Kidney (tissue), 14 donors: ENCODE measurements around the gene MUC5AC. TPM values are rescaled to one million over a fixed set of nuclear protein-coding genes. Genes with fewer than 3 reads are reported as not detected.
A peak's percentile ranks its signal among the peaks of the same experiment; 100 is the strongest.

ENCODE experiments used
- DNase-seq, 5 donors: peaks; one replicate each; pipeline ENCODE4 v3.0.0-alpha.2; 2013 to 2020
- FAIRE-seq: peaks from 2 replicates; lab custom pipeline; 2012; peaks lifted over from hg19 to GRCh38; lab: Jason Lieb, UNC
- H3K27ac ChIP-seq, 2 donors: one replicate each; pipeline ENCODE4 v1.7.0; 2013; ENCODE audit warnings: low read depth in 2 of 2, low read length in 2 of 2, inconsistent platforms in 1 of 2
- H3K27me3 ChIP-seq: one replicate; pipeline ENCODE4 v1.7.1; 2013; ENCODE audit warnings: low read length, inconsistent platforms; ENCODE audit not compliant: control insufficient read depth, insufficient read depth
- H3K36me3 ChIP-seq, 3 donors: one replicate each; pipeline versions ENCODE4 v1.7.0 to v1.7.1; 2013; ENCODE audit warnings: low read length in 3 of 3, control low read depth in 1 of 3, inconsistent platforms in 1 of 3; ENCODE audit not compliant: insufficient read depth in 3 of 3, control insufficient read depth in 2 of 3
- H3K4me1 ChIP-seq, 3 donors: one replicate each; pipeline versions ENCODE4 v1.7.0 to v1.7.1; 2013; ENCODE audit warnings: low read length in 3 of 3, inconsistent platforms in 1 of 3, low read depth in 1 of 3; ENCODE audit not compliant: control insufficient read depth in 2 of 3, insufficient read depth in 2 of 3
- H3K4me3 ChIP-seq, 3 donors: one replicate each; pipeline versions ENCODE4 v1.7.0 to v1.8.1; 2013; ENCODE audit warnings: low read length in 3 of 3, control low read depth in 1 of 3, inconsistent platforms in 1 of 3
- H3K9ac ChIP-seq, 3 donors: one replicate each; pipeline versions ENCODE4 v1.7.0 to v1.7.1; 2013; ENCODE audit warnings: low read length in 3 of 3, control low read depth in 1 of 3, inconsistent platforms in 1 of 3
- H3K9me3 ChIP-seq, 3 donors: one replicate each; pipeline versions ENCODE4 v1.7.0 to v1.7.1; 2013; ENCODE audit warnings: low read length in 3 of 3, control low read depth in 1 of 3, inconsistent platforms in 1 of 3; ENCODE audit not compliant: control insufficient read depth in 2 of 3, insufficient read depth in 1 of 3
- intact Hi-C: fragments of 100-400 bp; cut with DNase I; formaldehyde crosslinking; loops from one replicate; pipeline ENCODE4 v1.11.1; 2022
- polyA plus RNA-seq: library from polyadenylated mRNA; stranded (reverse); fragments of 350-450 nt; fragmentation: Illumina TruSeq; extraction: RNeasy Lipid Tissue Mini Kit (QIAGEN cat#74804); gene quantifications from one replicate; pipeline ENCODE4 v1.2.3, GENCODE V29; 2014; ENCODE audit warnings: low read depth, low replicate concordance; ENCODE audit not compliant: insufficient read depth
- total RNA-seq: library from RNA; stranded (reverse); fragmentation: NEBNext Ultra II Directional; extraction: Animal tissue kit (Norgen Biotek cat#: 25700); gene quantifications from one replicate; pipeline ENCODE4 v1.2.1, GENCODE V29; 2021
- TF ChIP-seq, protein P1 (sequence below): IDR thresholded peaks from 3 replicates; pipeline ENCODE4 v1.5.1; 2012; ENCODE audit warnings: mild to moderate bottlenecking, moderate library complexity, borderline replicate concordance; ENCODE audit not compliant: insufficient read depth; ENCODE audit errors: extremely low read depth
- donor health status: control.
- donor health status: control.
- donor health status: control.
- donor health status: control.
- donor health status: control.
- donor health status: DM: yes; HTN: yes; CAD: no.
- donor health status: Normal renal cell carcinoma (clear cell type).

The MUC5AC gene
- total and polyA plus RNA-seq, 2 donors from 2014 or later: 0.03 TPM; not detected in 1

GRCh38 chr11:1233351-1234053 is 75.7 kb downstream of the MUC5AC start:
- no peak for FAIRE-seq
- intact Hi-C loops: no loop called here
- Histone ChIP-seq H3K4me1 (no peaks in the 10 kb centered on the region), H3K27ac (no peak overlapping the region), H3K4me3 (no peak overlapping the region), H3K36me3 (no peaks in the 10 kb centered on the region), H3K9ac (no peak overlapping the region), H3K9me3 (no peaks in the 10 kb centered on the region), H3K27me3 (no peaks in the 10 kb centered on the region)
- TF ChIP-seq, protein P1, sequence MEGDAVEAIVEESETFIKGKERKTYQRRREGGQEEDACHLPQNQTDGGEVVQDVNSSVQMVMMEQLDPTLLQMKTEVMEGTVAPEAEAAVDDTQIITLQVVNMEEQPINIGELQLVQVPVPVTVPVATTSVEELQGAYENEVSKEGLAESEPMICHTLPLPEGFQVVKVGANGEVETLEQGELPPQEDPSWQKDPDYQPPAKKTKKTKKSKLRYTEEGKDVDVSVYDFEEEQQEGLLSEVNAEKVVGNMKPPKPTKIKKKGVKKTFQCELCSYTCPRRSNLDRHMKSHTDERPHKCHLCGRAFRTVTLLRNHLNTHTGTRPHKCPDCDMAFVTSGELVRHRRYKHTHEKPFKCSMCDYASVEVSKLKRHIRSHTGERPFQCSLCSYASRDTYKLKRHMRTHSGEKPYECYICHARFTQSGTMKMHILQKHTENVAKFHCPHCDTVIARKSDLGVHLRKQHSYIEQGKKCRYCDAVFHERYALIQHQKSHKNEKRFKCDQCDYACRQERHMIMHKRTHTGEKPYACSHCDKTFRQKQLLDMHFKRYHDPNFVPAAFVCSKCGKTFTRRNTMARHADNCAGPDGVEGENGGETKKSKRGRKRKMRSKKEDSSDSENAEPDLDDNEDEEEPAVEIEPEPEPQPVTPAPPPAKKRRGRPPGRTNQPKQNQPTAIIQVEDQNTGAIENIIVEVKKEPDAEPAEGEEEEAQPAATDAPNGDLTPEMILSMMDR: no peak
- DNase-seq: peak in 2 of 5 donors; percentile 27 to 71

- no peaks in the 10 kb centered on the region for H3K4me1 ChIP-seq
- H3K9me3 ChIP-seq: no peaks in the 10 kb centered on the region
- no peak overlapping the region for H3K4me3 ChIP-seq
- H3K27ac ChIP-seq: no peak overlapping the region
- TF ChIP-seq, protein P1: no peak
- FAIRE-seq (no peak), DNase-seq (peak in 2 of 5 donors; percentile 22 to 68)
- no peaks in the 10 kb centered on the region for H3K36me3 ChIP-seq
- no peak overlapping the region for H3K9ac ChIP-seq
- H3K27me3 ChIP-seq: no peaks in the 10 kb centered on the region
- intact Hi-C loops: no loop called here
Observed at GRCh38 chr11:1234054-1234720, 76.4 kb downstream of the MUC5AC start.

DNA sequence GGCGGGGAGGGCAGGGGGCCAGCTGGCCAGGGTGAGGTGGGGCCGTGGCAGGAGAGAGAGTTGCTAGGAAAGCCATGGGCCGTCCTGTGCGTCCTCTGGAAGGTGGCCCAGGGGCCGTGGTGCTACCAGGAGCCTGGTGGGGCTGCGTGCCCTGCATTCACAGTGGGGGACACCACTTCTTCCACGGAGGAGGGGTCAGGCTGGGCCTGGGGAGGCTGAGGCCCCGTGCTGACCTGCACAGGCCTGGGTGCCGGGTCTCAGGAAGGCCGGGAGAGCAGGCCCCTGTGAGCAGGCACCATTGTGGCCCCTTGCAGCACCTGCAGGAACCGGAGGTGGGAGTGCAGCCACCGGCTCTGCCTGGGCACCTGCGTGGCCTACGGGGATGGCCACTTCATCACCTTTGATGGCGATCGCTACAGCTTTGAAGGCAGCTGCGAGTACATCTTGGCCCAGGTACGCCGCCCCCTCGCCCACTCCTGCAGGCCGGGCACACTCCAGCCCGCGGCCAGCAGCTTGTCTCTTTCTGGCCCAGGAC is 77.1 kb downstream of the MUC5AC start:
- TF ChIP-seq, protein P1: no peak
- Histone ChIP-seq H3K9ac (no peak overlapping the region), H3K27me3 (no peaks in the 10 kb centered on the region), H3K4me1 (no peaks in the 10 kb centered on the region), H3K36me3 (no peaks in the 10 kb centered on the region), H3K4me3 (no peak overlapping the region), H3K9me3 (no peaks in the 10 kb centered on the region), H3K27ac (no peak overlapping the region)
- DNase-seq: peak in 2 of 5 donors; percentile 23 to 61
- FAIRE-seq: no peak
- intact Hi-C loops: no loop called here
